Ovary (tissue), 9 donors: ENCODE results near the gene SORL1. TPM values are rescaled to one million over a fixed set of nuclear protein-coding genes. Genes with fewer than 3 reads are reported as not detected.

Source experiments
- DNase-seq, 5 donors: peaks; one replicate each; pipeline ENCODE4 v3.0.0-alpha.2; 2019 to 2020
- H3K27ac ChIP-seq, 2 donors: fragments of 200-600 bp; one replicate each; pipeline versions ENCODE4 v1.5.1 to v1.8.0; 2019 to 2022
- H3K27me3 ChIP-seq: fragments of 200-600 bp; one replicate; pipeline ENCODE4 v1.8.0; 2022
- H3K36me3 ChIP-seq: fragments of 200-600 bp; sonication (generic); one replicate; pipeline ENCODE4 v1.5.1; 2019
- H3K4me1 ChIP-seq: one replicate; pipeline ENCODE4 v1.8.1; 2013; ENCODE audit warnings: mild to moderate bottlenecking, moderate library complexity; ENCODE audit not compliant: insufficient read depth
- H3K4me3 ChIP-seq: fragments of 200-600 bp; sonication (generic); one replicate; pipeline ENCODE4 v1.5.1; 2017
- H3K9me3 ChIP-seq, 2 donors: fragments of 200-600 bp in 1 of 2; sonication (generic) in 1 of 2; one replicate each; pipeline versions ENCODE4 v1.5.1 to v1.8.1; 2013 to 2019; ENCODE audit warnings: mild to moderate bottlenecking in 1 of 2, moderate library complexity in 1 of 2
- EP300 ChIP-seq: sonication (generic); formaldehyde crosslinking; IDR thresholded peaks from one replicate; pipeline ENCODE4 v1.6.1; 2017; ENCODE audit warnings: antibody characterized with exemption
- POLR2A ChIP-seq: fragments of 450-650 bp; IDR thresholded peaks from one replicate; pipeline ENCODE4 v1.6.1; 2017; ENCODE audit warnings: antibody characterized with exemption, mild to moderate bottlenecking, moderate library complexity
- WGBS, 3 donors: extraction: QIAGEN DNeasy Blood & Tissue Kit in 1 of 3; methylation state at CpG; one replicate each; pipeline versions ENCODE4 v1.1.5 to v1.1.7; 2013 to 2017; 5-methylcytosine and 5-hydroxymethylcytosine counted together
- intact Hi-C, 4 donors: fragments of 100-400 bp; cut with DNase I; formaldehyde crosslinking; loops; one replicate each; pipeline versions ENCODE4 v1.11.0 to v1.15.1; 2022 to 2023
- polyA plus RNA-seq, 2 donors: library from polyadenylated mRNA; stranded (reverse); fragments of 200-250 nt in 1 of 2; fragments of 350-450 nt in 1 of 2; fragmentation: Illumina TruSeq in 1 of 2; extraction: RNeasy Lipid Tissue Mini Kit (QIAGEN cat#74804) in 1 of 2; gene quantifications; one replicate each; pipeline ENCODE4 v1.2.3, GENCODE V29; 2013 to 2014
- total RNA-seq, 7 donors: library from RNA; depleted of rRNA in 2 of 7; stranded (reverse); fragments of >200 nt in 2 of 7; fragmentation: NEBNext Ultra II Directional in 3 of 7; extraction: Animal tissue kit (Norgen Biotek cat#: 25700) in 3 of 7; gene quantifications; one replicate each; pipeline versions ENCODE4 v1.1.0 to v1.2.4, GENCODE V29; 2016 to 2023
- TF ChIP-seq, protein P1 (sequence below), 3 donors: fragments of 450-650 bp in 2 of 3; fragments of 200-600 bp in 1 of 3; IDR thresholded peaks; one replicate each; pipeline versions ENCODE4 v1.5.1 to v1.8.0; 2016 to 2022; ENCODE audit warnings: antibody characterized with exemption in 3 of 3, mild to moderate bottlenecking in 1 of 3
- donor health status: DM: no; HTN: no; CAD: no; lungs with moderate emphysema.
- donor health status: DM: no; HTN: no; CAD: no.
- donor health status: Bipolar disorder and iron deficiency.
- donor health status: DM: yes; HTN: yes; CAD: no.
- donor health status: DM: no; HTN: no; CAD: no.
- donor health status: DM: yes; HTN: yes; CAD: no.

SORL1 gene
- total and polyA plus RNA-seq, 9 donors = 2.9 to 64.5 (median 23.4) TPM

DNA sequence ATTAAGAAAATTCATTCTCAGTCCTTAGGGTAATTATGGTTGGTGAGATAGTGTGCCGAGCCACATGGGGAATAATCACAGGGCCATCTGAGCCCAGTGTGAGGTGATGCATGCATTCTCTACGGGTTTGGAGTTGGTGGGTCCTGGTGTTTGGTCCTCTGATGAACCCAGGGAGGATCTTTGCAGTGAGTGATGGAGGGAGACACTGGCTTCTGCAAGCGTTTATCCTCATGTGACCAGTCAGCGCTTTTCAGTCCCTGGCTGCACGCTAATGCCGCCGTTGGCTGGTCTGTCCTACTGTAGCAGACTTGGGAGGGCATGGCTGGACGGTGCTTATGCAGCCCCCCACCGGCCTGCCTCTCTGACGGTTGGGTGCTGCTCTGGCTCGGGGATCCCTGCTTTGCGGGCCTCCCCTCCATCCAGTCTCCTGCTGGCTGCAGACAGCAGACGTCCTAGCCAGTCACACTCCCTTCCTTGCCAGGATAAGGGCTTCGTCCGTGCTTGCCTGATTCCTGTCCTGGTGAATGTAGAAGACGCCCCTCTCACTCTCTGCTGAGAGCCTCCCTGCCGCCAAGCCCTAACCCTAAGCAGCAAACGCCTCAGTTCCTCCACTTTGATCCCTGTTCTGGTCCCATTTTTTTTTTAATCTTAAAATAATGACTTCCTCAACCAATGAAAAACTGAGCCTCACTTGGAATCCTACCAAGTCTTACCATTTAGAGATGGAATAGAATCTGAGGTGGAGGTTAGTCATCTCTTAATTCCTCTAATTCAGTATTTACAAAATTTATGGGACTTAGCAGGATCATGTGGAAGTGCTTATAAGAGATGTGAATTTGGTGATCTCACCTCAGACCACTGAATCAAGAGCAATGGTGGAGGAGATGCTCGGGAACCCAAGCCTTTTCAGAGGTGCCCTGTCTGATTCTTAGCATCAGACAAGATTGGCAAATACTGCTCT lies 144.4 kb downstream of the SORL1 start:
- no peaks in the 10 kb centered on the region for H3K27me3 ChIP-seq
- intact Hi-C loops = loop anchor here in 1 of 4 donors (10.0 kb wide), 1 partner anchor 142 kb away; the partner anchor contains the start of genes SORL1 and SORL1-AS1
- 90 to 93% (median 90%) methylated on average over 19 of the region's 19 CpGs for WGBS, 3 donors
- no peak for DNase-seq
- H3K9me3 ChIP-seq = no peaks in the 10 kb centered on the region
- TF ChIP-seq POLR2A (no peak), EP300 (no peak)
- TF ChIP-seq, protein P1, sequence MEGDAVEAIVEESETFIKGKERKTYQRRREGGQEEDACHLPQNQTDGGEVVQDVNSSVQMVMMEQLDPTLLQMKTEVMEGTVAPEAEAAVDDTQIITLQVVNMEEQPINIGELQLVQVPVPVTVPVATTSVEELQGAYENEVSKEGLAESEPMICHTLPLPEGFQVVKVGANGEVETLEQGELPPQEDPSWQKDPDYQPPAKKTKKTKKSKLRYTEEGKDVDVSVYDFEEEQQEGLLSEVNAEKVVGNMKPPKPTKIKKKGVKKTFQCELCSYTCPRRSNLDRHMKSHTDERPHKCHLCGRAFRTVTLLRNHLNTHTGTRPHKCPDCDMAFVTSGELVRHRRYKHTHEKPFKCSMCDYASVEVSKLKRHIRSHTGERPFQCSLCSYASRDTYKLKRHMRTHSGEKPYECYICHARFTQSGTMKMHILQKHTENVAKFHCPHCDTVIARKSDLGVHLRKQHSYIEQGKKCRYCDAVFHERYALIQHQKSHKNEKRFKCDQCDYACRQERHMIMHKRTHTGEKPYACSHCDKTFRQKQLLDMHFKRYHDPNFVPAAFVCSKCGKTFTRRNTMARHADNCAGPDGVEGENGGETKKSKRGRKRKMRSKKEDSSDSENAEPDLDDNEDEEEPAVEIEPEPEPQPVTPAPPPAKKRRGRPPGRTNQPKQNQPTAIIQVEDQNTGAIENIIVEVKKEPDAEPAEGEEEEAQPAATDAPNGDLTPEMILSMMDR (IDR thresholded peaks at IDR 0.05) = no peak
- no peaks in the 10 kb centered on the region for H3K4me1 ChIP-seq
- H3K27ac ChIP-seq = no peak overlapping the region
- no peak overlapping the region for H3K4me3 ChIP-seq
- H3K36me3 ChIP-seq = no peaks in the 10 kb centered on the region

DNA sequence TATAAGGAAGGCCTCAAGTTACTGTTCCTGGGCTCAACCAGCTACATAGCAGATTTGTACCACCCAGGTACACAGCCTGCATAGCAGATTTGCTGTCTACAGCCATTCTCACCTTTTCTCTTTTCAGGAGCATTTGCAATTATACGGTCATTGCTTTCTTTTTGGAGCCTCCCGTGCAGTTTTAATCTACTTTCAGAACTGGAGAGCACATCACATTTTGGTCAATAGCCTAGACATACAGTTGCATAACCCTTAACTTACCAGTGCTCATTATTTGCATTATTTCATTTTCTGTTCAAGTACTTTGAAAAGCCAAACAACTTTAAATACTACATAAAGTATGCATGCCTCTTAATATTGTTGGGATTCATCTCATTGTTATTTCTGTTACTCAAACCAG lies 151.2 kb downstream of the SORL1 start:
- Histone ChIP-seq H3K27ac (no peak overlapping the region), H3K9me3 (no peaks in the 10 kb centered on the region), H3K4me1 (no peaks in the 10 kb centered on the region), H3K4me3 (no peak overlapping the region), H3K27me3 (no peaks in the 10 kb centered on the region), H3K36me3 (no peaks in the 10 kb centered on the region)
- no peak for TF ChIP-seq POLR2A
- no peak for TF ChIP-seq EP300
- TF ChIP-seq, protein P1 (IDR thresholded peaks at IDR 0.05) = no peak
- DNase-seq = no peak
- 61 to 66% (median 66%) methylated on average over 2 of the region's 2 CpGs for WGBS, 3 donors
- intact Hi-C loops = no loop called here

DNA sequence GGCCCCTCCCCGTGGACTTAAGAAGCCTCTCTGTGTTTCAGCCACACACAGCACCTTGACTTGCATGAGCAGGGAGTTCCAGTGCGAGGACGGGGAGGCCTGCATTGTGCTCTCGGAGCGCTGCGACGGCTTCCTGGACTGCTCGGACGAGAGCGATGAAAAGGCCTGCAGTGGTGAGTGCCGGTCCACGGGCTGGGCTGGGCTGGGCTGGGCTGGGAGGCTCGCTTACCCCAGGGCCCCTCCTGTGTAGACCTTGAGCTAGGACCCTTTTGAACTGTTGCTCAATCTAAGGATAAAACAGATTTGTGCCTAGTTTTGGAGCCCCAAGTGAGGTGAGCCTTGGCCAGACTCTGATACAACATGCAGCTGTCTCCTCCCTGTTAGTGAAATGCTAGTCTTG lies 152.0 kb downstream of the SORL1 start:
- no peak for TF ChIP-seq POLR2A
- TF ChIP-seq, protein P1 (IDR thresholded peaks at IDR 0.05) = no peak
- TF ChIP-seq EP300 = no peak
- Histone ChIP-seq H3K9me3 (no peaks in the 10 kb centered on the region), H3K4me1 (no peaks in the 10 kb centered on the region), H3K27me3 (no peaks in the 10 kb centered on the region), H3K4me3 (no peak overlapping the region), H3K27ac (no peak overlapping the region), H3K36me3 (no peaks in the 10 kb centered on the region)
- WGBS, 3 donors = 94 to 96% (median 94%) methylated on average over 13 of the region's 13 CpGs
- no peak for DNase-seq
- intact Hi-C loops = no loop called here

DNA sequence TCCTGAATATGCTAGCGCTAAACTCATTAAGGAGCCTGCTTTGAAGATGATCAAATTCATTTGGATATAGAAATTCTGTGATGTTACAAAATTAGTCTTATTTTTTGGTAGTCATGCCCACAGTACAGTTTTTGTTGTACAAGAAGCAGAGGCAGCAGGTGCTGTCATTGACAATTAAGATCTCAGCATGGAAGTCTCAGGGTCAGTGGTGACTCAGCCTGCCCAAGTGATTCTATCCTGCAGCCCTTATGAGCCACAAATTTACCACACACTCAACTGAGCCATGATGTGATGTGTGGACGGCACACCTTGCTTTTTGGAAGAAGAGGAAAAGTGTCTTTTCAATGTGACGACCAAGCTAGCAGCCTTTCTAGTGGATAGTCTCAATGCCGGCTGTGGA lies 154.2 kb downstream of the SORL1 start:
- TF ChIP-seq, protein P1 (IDR thresholded peaks at IDR 0.05) = no peak
- no peak for TF ChIP-seq POLR2A
- intact Hi-C loops = no loop called here
- H3K36me3 ChIP-seq = no peaks in the 10 kb centered on the region

More for the DNA sequence above, 154.2 kb downstream of the SORL1 start:
- no peak overlapping the region for H3K4me3 ChIP-seq
- no peaks in the 10 kb centered on the region for H3K4me1 ChIP-seq
- H3K27me3 ChIP-seq = no peaks in the 10 kb centered on the region
- no peaks in the 10 kb centered on the region for H3K9me3 ChIP-seq
- H3K27ac ChIP-seq = no peak overlapping the region
- no peak for DNase-seq
- 93 to 96% (median 94%) methylated on average over 4 of the region's 4 CpGs for WGBS, 3 donors
